ENCODE measurements around the gene PTGS2.

Gene PTGS2

DNA sequence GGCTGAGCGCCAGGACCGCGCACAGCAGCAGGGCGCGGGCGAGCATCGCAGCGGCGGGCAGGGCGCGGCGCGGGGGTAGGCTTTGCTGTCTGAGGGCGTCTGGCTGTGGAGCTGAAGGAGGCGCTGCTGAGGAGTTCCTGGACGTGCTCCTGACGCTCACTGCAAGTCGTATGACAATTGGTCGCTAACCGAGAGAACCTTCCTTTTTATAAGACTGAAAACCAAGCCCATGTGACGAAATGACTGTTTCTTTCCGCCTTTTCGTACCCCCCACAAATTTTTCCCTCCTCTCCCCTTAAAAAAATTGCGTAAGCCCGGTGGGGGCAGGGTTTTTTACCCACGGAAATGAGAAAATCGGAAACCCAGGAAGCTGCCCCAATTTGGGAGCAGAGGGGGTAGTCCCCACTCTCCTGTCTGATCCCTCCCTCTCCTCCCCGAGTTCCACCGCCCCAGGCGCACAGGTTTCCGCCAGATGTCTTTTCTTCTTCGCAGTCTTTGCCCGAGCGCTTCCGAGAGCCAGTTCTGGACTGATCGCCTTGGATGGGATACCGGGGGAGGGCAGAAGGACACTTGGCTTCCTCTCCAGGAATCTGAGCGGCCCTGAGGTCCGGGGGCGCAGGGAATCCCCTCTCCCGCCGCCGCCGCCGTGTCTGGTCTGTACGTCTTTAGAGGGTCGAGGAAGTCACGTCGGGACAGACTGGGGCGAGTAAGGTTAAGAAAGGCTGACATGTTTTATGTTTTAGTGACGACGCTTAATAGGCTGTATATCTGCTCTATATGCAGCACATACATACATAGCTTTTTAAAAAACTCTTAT is at the start of gene PTGS2:
PTGS2 (minus strand) TSS at position 179 of the 817 bp plus-strand sequence; CDS start at position 46, 133 bp downstream.
- peak; percentile 67 for DNase-seq

DNA sequence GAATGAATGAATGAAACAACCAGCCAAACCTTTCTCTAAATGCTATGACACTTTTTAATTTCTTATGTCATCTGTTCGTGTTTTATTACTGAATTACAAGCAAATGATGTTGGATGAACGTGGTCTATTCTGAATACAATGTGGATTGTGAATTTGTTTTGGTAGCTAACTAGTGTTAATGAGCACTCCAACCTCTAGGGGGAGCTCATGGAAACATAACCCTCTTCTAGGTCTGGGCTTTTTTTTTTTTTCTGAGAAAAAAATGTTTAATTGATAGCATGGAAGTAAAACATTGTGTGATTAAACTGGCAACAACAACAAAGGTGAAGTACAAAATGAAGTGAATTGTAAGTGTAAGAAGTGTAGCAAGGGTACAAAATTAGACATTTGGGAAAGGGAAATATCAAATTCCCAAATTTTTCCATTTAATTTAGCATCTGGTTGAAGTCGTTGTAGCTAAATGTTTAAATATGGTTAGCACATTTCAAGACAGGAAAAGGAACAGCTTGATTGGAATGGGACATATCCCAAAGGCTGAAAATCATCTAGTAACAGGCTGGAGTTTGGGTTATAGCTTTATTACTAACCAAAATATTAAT is 42.6 kb upstream of the PTGS2 start:
- DNase-seq, result peak; percentile 31

DNA sequence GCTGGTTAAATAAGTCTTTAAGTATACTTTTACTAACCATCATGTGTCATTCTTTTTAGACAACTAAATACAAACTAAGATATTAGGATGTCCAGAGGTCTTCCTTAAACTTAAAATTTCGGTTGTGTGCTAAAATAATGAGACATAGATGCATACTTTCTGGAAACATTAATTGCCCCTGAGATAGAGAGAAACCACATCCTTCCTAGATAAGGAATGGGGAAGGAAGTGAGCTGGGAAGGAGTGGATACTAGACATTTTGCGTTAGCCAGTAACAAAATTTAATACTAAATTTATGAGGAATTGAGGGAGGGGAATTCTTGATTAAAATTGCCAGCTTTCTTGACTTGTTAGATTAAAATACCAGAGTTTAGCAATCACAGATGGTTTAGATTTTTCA is 37.1 kb upstream of the PTGS2 start:
- DNase-seq, result no peak

DNA sequence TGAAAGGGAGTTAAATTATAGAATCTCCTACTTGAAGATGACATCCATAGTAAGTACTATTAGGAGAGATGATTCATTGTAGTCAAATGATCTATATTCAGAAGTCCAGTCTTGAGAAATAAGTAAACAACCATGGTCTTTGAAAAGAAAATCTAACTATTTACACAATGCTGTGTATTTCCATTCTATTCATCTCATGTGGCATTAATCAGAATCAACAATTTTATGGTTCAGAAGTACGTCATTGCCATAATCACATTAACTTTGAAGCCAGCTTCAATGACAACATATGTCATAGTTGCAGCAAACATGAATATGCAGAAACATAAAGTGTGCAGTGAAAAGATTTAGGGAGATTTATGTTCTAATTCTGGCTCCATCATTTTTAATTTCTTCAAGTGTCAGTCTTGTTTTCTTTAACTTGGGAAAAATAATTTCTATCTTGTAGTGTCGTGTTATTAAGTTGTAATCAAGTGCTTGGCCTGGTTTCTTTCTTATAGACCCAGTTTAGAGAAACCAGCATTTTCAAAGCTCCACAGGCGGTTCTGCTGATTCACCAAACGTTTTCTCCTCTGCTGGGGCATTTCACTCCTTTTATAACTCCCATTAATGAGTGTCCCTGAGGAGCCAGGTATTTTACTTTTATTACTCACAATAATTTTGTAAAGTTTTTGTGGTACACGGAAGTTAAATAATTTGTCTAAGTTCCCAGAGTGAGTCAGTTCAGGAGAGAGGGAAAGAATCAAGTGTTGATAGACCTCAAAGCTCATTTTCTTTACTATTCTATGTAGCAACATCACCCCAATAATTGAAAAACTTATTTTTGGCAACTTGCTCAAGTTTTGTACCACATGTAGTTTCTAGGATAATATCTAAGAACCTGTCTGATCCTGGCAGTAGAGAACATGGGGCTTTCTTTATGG is 35.9 kb upstream of the PTGS2 start:
- no peak for DNase-seq

DNA sequence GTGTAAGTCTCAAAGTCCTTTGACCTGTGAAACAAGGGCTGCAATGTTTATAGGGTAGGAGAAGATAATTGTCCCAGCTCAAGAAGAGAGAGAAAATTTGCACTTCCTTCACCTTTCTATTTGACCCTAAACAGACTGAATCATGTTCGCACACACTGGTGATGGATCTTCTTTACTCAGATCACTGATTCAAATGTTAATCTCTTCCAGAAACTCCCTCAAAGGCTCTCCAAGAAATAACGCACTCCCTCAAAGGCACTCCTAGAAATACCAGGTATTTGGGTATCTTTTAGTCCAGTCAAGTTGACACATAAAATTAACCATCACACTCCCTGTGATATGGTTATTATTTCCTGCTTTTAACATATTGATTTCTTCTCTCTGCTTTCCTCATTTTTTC is 30.5 kb upstream of the PTGS2 start:
- DNase-seq, result no peak

DNA sequence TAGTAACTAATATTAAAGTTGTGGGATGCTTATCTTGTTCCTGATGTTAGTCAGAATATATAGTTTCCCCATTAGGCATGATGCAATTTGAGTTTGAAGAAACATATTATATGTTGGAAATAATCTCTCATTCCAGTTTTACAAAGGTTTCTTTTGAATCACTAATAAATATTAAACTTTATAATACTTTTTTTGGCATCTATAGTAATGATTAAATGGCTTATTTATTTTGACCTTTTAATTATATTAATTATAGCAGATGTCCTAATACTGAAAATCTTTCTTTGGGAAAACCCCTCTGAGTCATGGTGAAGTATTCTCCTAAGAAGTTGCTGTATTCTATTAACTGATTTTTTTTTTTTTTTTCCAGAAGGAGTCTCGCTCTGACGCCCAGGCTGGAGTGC is 28.5 kb upstream of the PTGS2 start:
- DNase-seq, result no peak

DNA sequence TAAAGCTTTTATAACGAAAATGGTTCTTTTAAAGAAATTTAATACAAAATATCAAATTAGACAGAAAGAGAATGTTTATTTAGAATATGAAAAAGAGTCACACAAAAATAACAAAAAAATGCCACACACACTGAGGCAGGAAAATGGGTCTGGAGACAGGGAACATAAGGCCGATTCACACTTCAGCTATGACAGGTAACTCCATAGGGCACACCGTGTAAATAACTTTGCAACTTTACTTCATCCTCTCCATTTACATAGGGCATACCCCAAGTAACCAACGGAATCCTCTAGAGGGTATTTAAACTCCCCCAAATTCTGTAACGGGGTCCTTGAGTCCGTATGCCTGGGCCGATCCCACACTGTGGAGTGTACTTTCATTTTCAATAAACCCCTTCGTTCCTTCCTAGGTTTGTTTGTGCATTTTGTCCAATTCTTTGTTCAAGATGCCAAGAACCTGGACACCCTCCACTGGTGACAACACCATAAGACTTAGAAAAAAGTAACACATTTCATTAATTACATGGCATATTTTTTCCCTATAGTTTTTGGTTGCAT is 23.1 kb upstream of the PTGS2 start:
- no peak for DNase-seq

DNA sequence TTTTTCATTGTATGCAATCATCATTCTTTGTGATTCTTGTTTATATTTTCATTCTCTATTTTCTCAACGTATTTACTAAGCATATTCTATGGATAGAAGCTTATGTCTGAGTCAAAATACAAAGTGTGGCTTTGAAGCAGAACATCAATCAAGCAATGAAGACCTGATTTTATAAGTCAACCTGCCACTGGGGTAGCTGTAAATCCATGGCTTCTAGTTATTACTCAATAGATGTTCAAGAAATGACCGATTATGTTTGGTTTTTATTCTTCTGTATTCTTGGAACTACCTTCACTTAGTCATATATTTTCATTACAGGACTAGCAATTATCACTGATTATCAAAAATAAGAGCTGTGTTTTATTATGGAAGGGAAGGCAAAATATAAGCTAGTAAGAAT is 20.5 kb upstream of the PTGS2 start:
- no peak for DNase-seq

DNA sequence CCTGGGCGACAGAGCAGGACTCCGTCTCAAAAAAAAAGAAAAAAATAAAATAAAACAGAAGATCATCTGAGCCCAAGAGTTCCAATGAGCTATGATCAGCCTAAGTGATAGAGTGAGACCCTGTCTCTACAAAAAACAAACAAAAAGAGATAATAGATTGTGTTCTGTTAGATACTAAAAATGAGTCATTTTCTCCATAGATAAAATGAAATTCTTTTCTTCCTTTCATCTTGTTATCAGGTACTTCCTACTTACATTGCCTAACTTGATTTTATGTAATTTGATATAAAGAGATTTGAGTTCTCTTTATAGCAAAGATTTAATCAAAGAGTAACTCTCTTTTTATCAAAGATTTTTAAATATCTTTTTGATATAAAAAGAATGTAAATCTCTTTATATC is 19.3 kb upstream of the PTGS2 start:
- DNase-seq, result no peak

DNA sequence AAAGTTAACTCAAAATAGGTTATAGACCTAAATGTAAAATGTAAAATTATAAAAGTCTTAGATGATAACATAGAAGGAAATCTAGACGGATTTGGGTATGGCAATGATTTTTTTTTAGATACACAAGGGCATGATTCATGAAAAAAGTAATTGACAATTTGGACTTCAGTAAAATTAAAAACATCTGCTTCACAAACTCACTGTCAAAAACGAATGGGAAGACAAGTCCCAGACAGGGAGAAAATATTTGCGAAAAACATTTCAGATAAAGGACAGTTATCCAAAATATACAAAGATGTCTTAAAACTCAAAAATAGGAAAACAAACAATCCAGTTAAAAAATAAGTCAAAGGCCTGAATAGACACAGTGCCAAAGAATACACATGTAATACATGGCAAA is 9.7 kb upstream of the PTGS2 start:
- DNase-seq, result no peak

DNA sequence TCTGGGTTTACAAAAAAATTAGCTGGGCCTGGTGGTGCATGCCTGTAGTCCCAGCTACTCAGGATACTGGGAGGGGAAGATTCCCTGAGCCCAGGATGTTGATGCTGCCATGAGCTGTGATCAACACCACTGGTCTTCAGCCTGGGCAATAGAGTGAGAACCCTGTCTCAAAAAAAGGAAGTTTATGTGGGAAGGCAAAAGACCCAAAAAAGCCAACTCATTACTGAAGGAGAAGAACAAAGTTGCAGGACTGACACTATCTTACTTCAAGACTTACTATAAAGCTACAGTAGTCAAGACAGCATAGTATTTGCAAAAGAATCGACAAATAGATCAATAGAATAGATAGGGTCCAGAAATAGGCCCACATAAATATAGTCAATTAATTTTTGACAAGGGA is 9.2 kb upstream of the PTGS2 start:
- no peak for DNase-seq

DNA sequence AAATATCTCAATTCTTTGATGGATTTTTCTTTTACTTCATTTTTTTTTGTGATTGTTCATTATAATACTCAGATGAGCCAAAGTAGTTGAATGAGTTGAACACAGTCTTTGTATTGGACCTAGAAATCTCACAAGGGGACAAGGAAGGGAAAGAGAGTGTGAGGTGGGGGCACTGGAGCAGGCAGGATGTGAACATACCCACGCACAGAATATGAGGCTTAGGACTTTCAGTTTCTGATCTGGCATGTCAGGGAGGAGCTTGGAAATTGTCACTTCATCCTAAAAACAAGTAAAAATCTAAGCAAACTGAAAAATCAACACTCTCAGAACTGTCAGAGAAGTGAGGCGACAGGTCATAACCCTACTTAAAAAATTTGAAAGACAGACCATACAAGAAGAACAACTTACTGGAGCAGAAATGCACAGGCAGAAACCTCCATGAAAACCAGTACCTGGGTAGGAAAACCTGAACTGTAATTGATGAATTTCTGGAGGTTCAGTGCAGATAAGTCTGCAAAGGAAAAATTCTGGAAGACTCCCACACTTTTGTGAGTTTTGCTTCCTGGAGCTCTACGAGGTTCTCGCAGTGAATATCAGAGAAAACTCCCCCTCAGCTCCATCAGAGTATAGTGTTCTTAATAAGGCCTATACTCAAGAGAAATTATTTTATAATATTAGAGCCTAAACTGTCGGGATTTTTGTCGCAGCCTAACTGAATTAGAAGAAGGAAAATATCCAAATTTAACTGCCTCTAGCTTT is 3.6 kb upstream of the PTGS2 start:
- DNase-seq, result no peak

DNA sequence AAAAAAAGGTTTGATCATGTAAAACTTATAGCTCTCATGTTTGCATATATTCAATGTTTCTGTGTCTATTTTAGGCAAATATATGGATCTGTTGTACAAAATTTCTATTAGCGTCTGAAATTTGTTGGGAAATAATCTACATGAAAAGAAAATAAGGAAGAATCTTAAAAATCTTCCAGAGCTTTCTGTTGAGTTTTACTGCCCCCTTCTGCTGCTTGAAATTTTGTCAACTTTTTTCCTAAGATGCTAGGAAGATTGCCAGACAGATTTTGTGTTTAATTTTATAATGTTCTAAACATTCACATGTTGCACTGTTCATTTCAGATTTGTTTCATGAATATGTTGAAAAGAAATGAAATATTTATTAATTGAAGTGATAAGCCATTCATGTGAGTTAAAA is 2.5 kb upstream of the PTGS2 start:
- DNase-seq, result no peak

DNA sequence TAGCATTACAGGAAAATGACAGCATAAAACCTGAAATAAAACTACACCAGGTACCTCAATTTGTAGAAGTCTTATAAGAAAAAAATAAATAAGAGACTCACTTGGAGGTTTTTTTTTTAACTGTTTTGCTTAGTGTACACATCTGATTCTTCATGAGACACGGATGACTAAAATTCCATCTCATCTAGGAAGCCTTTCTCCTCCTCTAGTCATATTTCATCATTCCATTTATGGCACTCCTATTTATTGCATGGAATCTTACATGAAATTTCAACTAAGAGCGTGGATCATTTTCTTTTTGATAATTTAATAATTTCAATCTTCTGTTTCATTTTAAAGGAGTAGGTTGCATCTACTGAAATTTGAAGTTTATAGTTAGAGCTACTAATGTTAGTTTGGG is 1.6 kb upstream of the PTGS2 start:
- DNase-seq, result no peak

DNA sequence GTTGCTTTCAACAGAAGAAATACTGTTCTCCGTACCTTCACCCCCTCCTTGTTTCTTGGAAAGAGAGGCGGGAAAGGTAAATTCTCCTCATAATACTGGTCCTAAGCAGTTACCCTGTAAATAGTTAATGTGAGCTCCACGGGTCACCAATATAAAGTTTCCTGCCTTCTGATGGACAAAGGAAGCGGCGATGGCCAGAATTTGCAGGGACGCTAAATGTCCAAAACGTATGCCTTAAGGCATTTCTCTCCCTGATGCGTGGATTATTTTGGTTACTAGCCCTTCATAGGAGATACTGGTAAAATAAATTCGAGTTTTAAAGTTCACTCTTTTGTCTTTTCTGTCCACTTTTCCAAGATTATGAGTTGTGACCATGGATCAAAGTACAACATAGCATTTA is 898 bp upstream of the PTGS2 start:
- DNase-seq, result no peak

DNA sequence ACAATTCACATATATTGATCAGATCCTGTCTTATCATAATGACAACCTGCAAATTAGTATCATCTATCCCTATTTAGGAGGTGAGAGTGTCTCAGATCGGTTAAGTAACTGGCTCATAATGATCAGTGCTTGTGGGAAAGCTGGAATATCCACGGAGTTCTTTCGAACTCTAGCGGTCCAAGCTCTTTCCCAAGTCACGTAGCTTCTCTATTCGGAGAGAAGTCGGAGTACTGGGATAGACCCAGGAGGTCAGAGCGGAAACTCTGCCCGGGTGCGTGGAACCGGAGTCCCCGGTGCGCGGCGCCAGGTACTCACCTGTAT is 339 bp downstream of the PTGS2 start:
- DNase-seq, result no peak

DNA sequence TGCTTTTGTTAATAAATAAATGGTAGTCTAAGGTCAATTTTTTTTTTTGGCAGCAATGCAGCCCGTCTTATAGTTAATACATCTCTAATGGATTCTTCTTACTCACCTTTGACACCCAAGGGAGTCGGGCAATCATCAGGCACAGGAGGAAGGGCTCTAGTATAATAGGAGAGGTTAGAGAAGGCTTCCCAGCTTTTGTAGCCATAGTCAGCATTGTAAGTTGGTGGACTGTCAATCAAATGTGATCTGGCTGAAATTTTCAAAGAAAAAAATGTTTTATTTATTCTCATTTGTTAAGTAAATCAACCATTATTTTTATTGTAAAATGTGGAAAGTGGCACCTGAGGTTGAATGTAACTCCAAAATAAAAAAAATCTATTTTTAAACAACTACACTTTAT is 2.1 kb downstream of the PTGS2 start:
- DNase-seq, result no peak

DNA sequence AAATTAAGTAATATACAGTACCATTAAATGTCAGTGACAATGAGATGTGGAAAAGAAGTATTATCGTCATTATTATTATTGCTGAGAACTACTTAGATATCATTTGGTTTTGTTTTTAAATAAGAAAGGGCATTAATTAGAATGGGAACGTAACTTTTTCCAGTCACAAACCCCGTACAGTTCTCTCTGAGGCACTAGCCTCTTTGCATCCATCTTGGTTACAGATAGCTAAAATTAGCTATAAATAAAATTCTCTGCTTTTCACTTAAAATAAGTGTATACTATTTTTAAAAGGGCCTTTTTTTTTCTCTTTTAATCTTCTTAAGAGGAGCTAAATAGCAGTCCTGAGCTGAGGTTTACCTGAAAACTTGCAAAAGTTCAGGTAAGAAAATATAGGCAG is 7.6 kb downstream of the PTGS2 start:
- DNase-seq, result no peak

DNA sequence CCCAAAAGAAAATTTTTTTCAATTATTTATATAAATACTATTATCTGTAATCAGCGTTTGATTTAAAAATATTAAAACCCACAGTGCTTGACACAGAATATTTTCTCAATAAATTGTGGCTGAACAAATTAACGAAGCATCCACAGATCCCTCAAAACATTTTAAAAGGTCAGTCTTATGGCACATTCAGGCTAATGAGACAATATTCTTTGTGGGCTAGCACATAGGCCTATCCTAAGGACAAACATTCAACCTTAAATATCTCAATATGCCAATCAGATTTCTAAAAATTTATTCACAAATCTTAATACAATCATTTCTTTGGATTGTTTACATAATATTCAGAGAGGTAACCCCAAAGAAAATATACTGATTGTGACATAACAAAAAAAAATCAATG is 8.1 kb downstream of the PTGS2 start:
- no peak for DNase-seq

DNA sequence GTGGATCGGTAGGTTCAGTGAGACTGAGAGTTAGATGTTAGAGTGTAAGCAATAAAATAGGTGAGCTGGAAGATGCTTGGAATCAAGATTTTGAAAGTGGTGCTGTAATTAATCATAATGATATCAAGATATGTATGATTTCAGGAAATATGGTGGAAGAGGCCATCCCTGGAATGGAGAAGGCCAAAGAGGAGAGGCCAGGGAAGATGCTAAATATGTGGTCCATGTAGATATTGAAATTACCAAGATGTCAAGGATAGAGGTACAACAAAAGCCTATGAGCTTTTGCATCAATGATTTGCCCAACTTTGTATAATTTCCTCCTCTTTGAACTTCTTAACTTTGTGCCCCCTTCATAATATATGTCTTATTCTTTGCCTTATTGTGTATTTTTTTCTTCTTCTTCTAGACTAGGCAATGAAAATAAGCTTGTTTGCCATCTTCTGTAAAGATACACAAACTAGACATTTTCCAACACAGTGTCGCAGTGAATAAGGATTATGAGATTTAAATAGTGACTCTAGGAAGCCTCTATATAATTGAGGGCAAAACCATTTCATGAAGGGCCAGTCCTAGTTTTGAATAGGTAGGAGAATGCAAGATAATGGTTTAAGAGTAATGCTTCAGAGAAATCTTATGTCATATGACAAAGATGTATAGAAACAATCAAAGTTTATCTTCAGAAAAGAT is 8.9 kb downstream of the PTGS2 start:
- DNase-seq, result no peak

DNA sequence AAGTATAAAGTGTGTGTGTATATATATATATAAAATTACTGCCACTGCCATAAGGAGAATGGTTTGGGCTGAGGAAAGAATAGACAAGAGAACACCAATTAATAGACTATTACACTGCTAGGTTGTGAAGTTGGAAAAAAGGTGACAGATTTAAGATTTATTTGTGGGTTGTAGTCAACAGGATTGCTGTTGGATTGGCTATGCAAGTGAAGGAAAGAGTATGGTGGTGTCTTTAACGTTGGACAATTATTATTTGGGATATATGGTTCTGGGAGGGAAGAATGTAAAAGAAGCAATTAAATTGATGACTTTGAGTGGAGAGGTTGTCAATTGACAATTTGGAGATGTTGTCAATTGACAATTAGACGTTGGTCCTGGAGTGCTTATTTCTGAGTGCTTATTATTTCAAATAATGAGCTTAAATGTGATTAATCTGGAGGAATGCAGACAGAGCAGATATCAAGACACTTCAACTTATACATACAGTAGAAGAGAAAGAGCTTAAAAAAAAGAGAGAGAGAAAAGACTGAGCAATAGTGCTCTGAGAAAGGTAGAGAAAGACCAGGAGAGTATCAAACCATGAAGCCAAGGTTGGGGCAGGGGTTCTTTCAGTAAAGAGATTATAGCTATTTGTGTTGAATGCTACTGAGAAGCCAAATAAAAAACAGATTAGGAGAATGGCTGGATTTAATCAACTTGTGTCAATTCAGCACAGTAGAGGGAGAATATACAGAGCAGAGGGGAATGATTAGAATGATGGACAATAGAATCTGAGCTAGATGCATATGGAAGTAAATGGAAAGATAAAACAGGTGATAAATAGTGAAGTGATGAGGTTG is 9.7 kb downstream of the PTGS2 start:
- no peak for DNase-seq

All from stimulated activated CD4-positive, alpha-beta T cell treated with anti-CD3 and anti-CD28 coated beads, Interleukin-15, amount 100 ng/mL, for 24 hours (primary cell).